ENCODE results near the gene PNMA6E.

PNMA6E gene

GRCh38 chrX:153387345-153387744 is 13.8 kb downstream of the PNMA6E start:
- TF ChIP-seq CTCF (IDR thresholded peaks at IDR 0.05): no peak

- no peak for TF ChIP-seq CTCF (IDR thresholded peaks at IDR 0.05)
Measured at GRCh38 chrX:153386097-153386496, 15.1 kb downstream of the PNMA6E start.

DNA sequence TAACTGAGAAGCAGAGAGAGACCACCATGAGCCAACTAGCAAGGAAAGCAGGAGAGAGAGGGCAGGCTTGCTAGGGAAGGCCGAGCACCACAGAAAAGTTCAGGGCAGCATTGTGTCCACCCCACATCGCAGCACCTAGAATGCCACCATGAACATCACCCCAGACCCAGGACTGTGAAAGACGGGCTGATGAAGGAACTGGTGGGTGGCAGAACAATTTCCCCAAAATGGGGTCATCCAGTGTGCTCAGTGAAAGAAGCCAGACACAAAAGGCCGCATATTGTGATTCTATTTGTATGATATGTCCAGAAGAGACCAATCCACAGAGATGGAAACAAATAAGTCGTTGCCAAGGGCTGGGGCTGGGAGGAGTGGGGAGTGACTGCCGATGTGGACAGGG is 16.8 kb downstream of the PNMA6E start:
- TF ChIP-seq CTCF (IDR thresholded peaks at IDR 0.05): no peak

DNA sequence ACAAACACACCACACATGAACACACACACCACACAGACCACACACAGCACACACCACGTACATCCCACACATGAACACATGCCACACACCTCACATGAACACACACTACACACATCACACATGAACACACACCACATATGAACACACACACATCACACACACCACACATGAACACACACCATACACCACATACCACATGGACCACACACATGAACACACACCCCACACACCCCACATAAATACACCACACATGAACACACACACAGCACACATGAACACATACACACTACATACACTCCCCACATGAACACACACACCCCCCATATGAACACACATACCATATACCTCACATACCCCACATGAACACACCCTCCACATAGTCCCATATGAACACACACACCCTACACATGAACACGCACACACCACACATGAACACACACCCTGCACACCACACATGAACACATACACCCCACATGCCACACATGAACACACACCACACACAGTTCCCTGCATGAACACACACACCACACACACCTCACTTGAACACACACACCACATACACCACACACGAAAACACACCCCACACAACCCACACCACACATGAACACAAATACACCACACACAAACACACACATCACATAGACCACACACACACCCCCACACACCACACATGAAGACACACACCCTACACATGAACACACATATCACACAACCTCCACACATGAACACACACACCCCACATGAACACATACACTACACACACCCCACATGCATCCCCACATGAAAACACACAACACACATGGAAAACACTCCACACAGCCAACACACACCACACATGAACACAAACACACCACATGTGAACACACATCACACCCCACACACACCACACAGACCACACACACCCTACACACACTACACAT is 18.3 kb downstream of the PNMA6E start:
- TF ChIP-seq CTCF (IDR thresholded peaks at IDR 0.05): no peak

GRCh38 chrX:153381684-153382532 is 19.2 kb downstream of the PNMA6E start:
- no peak for TF ChIP-seq CTCF (IDR thresholded peaks at IDR 0.05)

GRCh38 chrX:153380691-153381090 is 20.5 kb downstream of the PNMA6E start:
- no peak for TF ChIP-seq CTCF (IDR thresholded peaks at IDR 0.05)

- no peak for TF ChIP-seq CTCF (IDR thresholded peaks at IDR 0.05)
Measured at GRCh38 chrX:153379971-153380581, 21.1 kb downstream of the PNMA6E start.

Measured in LNCAP (cell line).